IMR-90 (cell line): Measurements from ENCODE around the gene AHDC1. TPM values are rescaled to one million over a fixed set of nuclear protein-coding genes. Genes with fewer than 3 reads are reported as not detected.

ENCODE experiments used
- ATAC-seq: fragments of 200-7000 bp; cut with Tn5 transposase; 2 replicates; pipeline ENCODE4 v1.9.1; 2020; ENCODE audit warnings: low read depth, mild to moderate bottlenecking, moderate library complexity
- BruUV-seq: library from RNA; stranded (reverse); fragments of 400-500 nt; replicated peaks from 2 replicates; lab custom pipeline; 2021; lab: Mats Ljungman, UMichigan
- CTCF ChIA-PET: fragments of 300-600 bp; formaldehyde crosslinking; extraction: SDS; loops from one replicate; lab custom pipeline; 2021; ENCODE audit warnings: antibody characterized with exemption; lab: Yijun Ruan, JAX
- POLR2A ChIA-PET: fragments of 300-600 bp; sonication (Branson Sonifier 250); formaldehyde crosslinking; loops from one replicate; lab custom pipeline; 2022; ENCODE audit warnings: antibody characterized with exemption; ENCODE audit not compliant: unreplicated experiment; lab: Charles Lee
- DNase-seq: peaks from one replicate; pipeline ENCODE4 v3.0.0; 2013
- H2AFZ ChIP-seq: replicated peaks from 2 replicates; pipeline ENCODE3; 2013; ENCODE audit warnings: low read length, mild to moderate bottlenecking; ENCODE audit not compliant: poor library complexity
- H2AK5ac ChIP-seq: 2 replicates; pipeline ENCODE4 v1.6.1; 2013; ENCODE audit warnings: low read depth, low read length, inconsistent platforms
- H2AK9ac ChIP-seq: replicated peaks from 2 replicates; pipeline ENCODE3; 2013; ENCODE audit warnings: mild to moderate bottlenecking, low read depth, low read length, moderate library complexity; ENCODE audit not compliant: poor library complexity
- H2BK120ac ChIP-seq: 2 replicates; pipeline ENCODE4 v1.6.1; 2013; ENCODE audit warnings: low read depth, low read length, inconsistent platforms
- H2BK15ac ChIP-seq: 3 replicates; pipeline ENCODE4 v1.6.1; 2013; ENCODE audit warnings: low read depth, low read length, inconsistent platforms
- H2BK20ac ChIP-seq: 2 replicates; pipeline ENCODE4 v1.6.1; 2013; ENCODE audit warnings: low read depth, mild to moderate bottlenecking, inconsistent platforms, low read length, moderate library complexity
- H2BK5ac ChIP-seq: 2 replicates; pipeline ENCODE4 v1.6.1; 2013; ENCODE audit warnings: mild to moderate bottlenecking, low read depth, low read length, inconsistent platforms; ENCODE audit not compliant: poor library complexity, severe bottlenecking
- H3K14ac ChIP-seq: replicated peaks from 2 replicates; pipeline ENCODE4 v1.6.1; 2013; ENCODE audit warnings: low read depth, low read length, inconsistent platforms
- H3K18ac ChIP-seq: 2 replicates; pipeline ENCODE4 v1.6.1; 2013; ENCODE audit warnings: low read depth, low read length, control low read depth
- H3K23ac ChIP-seq: 2 replicates; pipeline ENCODE4 v1.6.1; 2013; ENCODE audit warnings: low read depth, low read length, inconsistent platforms
- H3K27ac ChIP-seq: 2 replicates; pipeline ENCODE4 v1.5.1; 2013; ENCODE audit warnings: mild to moderate bottlenecking, control low read depth, low read length; ENCODE audit not compliant: insufficient read depth
- H3K27me3 ChIP-seq: 2 replicates; pipeline ENCODE4 v1.6.1; 2013; ENCODE audit warnings: low read length; ENCODE audit not compliant: control insufficient read depth, insufficient read depth
- H3K36me3 ChIP-seq: 2 replicates; pipeline ENCODE4 v1.6.1; 2013; ENCODE audit warnings: low read length, mixed read lengths; ENCODE audit not compliant: control insufficient read depth, insufficient read depth
- H3K4ac ChIP-seq: 2 replicates; pipeline ENCODE4 v1.6.1; 2013; ENCODE audit warnings: low read depth, low read length, inconsistent platforms
- H3K4me1 ChIP-seq: 2 replicates; pipeline ENCODE4 v1.6.1; 2013; ENCODE audit warnings: low read length, mixed read lengths; ENCODE audit not compliant: control insufficient read depth, insufficient read depth
- H3K4me2 ChIP-seq: 2 replicates; pipeline ENCODE4 v1.6.1; 2013; ENCODE audit warnings: low read depth, mild to moderate bottlenecking, control low read depth, low read length, moderate library complexity
- H3K4me3 ChIP-seq: 2 replicates; pipeline ENCODE4 v1.5.1; 2013; ENCODE audit warnings: low read depth, mild to moderate bottlenecking, control low read depth, low read length, moderate library complexity; ENCODE audit not compliant: insufficient read depth
- H3K56ac ChIP-seq: 2 replicates; pipeline ENCODE4 v1.6.1; 2013; ENCODE audit warnings: low read length, inconsistent platforms; ENCODE audit not compliant: insufficient read depth; ENCODE audit errors: extremely low read depth
- H3K79me1 ChIP-seq, 2 experiments: 2 replicates each; pipeline ENCODE4 v1.6.1; 2013; ENCODE audit warnings: low read length in 2 of 2, inconsistent platforms in 1 of 2, low read depth in 1 of 2
- H3K9ac ChIP-seq: 2 replicates; pipeline ENCODE4 v1.6.1; 2013; ENCODE audit warnings: low read depth, low read length, control low read depth
- H3K9me1 ChIP-seq: 2 replicates; pipeline ENCODE4 v1.6.1; 2013; ENCODE audit warnings: low read length, inconsistent platforms; ENCODE audit not compliant: insufficient read depth
- H3K9me3 ChIP-seq: 2 replicates; pipeline ENCODE4 v1.6.1; 2013; ENCODE audit warnings: low read length; ENCODE audit not compliant: control insufficient read depth, insufficient read depth
- H4K20me1 ChIP-seq: 2 replicates; pipeline ENCODE4 v1.6.1; 2013; ENCODE audit warnings: low read length, inconsistent platforms; ENCODE audit not compliant: insufficient read depth
- H4K5ac ChIP-seq: 2 replicates; pipeline ENCODE4 v1.6.1; 2013; ENCODE audit warnings: mild to moderate bottlenecking, low read depth, low read length, control low read depth
- H4K8ac ChIP-seq, 2 experiments: 2 replicates each; pipeline ENCODE4 v1.6.1; 2013; ENCODE audit warnings: low read depth in 2 of 2, low read length in 2 of 2, control low read depth in 1 of 2, inconsistent platforms in 1 of 2
- H4K91ac ChIP-seq: 2 replicates; pipeline ENCODE4 v1.6.1; 2013; ENCODE audit warnings: low read depth, low read length, inconsistent platforms; ENCODE audit not compliant: insufficient read depth
- BHLHE40 ChIP-seq: fragments of 150-350 bp; IDR thresholded peaks from 2 replicates; pipeline ENCODE4 v1.6.1; 2016; ENCODE audit warnings: mild to moderate bottlenecking, low read depth, low read length
- CTCF ChIP-seq: conservative IDR thresholded peaks from 2 replicates; pipeline ENCODE4 v1.5.1; 2012; ENCODE audit warnings: mild to moderate bottlenecking, low read depth, low read length, improper control_type of control experiment
- RAD21 ChIP-seq: IDR thresholded peaks from 2 replicates; pipeline ENCODE4 v1.6.1; 2012; ENCODE audit warnings: low read length, improper control_type of control experiment
- WGBS, 2 experiments: methylation state at CpG; one replicate each; pipeline versions ENCODE4 v1.1.5 to v1.1.7; 2013; ENCODE audit warnings: missing lambda C conversion rate in 2 of 2; ENCODE audit not compliant: insufficient read length in 1 of 2; ENCODE audit errors: extremely low coverage in 2 of 2; 5-methylcytosine and 5-hydroxymethylcytosine counted together
- dilution Hi-C: fragments of 300-500 bp; cut with HindIII; formaldehyde crosslinking; loops from one replicate; pipeline ENCODE4 v1.14.3; 2018; ENCODE audit warnings: low sequenced_read_pairs; ENCODE audit not compliant: unreplicated experiment
- in situ Hi-C: fragments of 300-500 bp; cut with MboI; formaldehyde crosslinking; loops from 3 replicates; pipeline ENCODE4 v1.14.3; 2019; ENCODE audit warnings: low sequenced_read_pairs, inconsistent platforms, mixed read lengths
- intact Hi-C: fragments of 100-400 bp; cut with micrococcal nuclease; formaldehyde crosslinking; loops from 2 replicates; pipeline ENCODE4 v1.10.0; 2022
- polyA plus RNA-seq, 3 experiments: library from polyadenylated mRNA; depleted of rRNA; stranded (reverse); fragments of >200 nt; gene quantifications; 2 replicates each; pipeline ENCODE4 v1.2.3, GENCODE V29; 2012; ENCODE audit warnings: low replicate concordance in 1 of 3
- total RNA-seq: library from RNA; depleted of rRNA; stranded (reverse); fragments of >200 nt; gene quantifications from 2 replicates; pipeline ENCODE4 v1.2.3, GENCODE V29; 2012

Gene AHDC1
- total and polyA plus RNA-seq, 2 of the 4 experiments (the other 2 are of a cell fraction): 2.0 to 11.6 TPM

GRCh38 chr1:27522432-27523336 lies 81.3 kb downstream of the AHDC1 start:
- Histone ChIP-seq H3K56ac (no peak overlapping the region), H4K91ac (peak overlapping the region; percentile 4; the same call in 1 of the 2 replicates), H3K27ac (no peak overlapping the region), H2BK20ac (no peak overlapping the region), H3K79me1 (peaks cover 0 to 13% of the 10 kb centered on the region in 2 experiments; a peak in 2 of 4 replicates), H3K4me1 (peaks cover 30% of the 10 kb centered on the region), H3K4me3 (no peak overlapping the region), H3K27me3 (no peaks in the 10 kb centered on the region), H2AK9ac (peak overlapping the region; percentile 35), H4K20me1 (no peaks in the 10 kb centered on the region), H4K5ac (peak overlapping the region; percentile 35; the same call in 1 of the 2 replicates), H2BK15ac (no peak overlapping the region), H3K4ac (peak overlapping the region; percentile 66), H2BK120ac (0 out of 2 replicates have a peak overlapping the region, but pooled peaks have one; percentile 22), H2BK5ac (no peak overlapping the region), H3K4me2 (0 out of 2 replicates have a peak overlapping the region, but pooled peaks have one; percentile 4), H4K8ac (peak overlapping the region; percentile 59 to 72), H3K36me3 (no peaks in the 10 kb centered on the region), H2AFZ (peak overlapping the region; percentile 79), H3K9ac (0 out of 2 replicates have a peak overlapping the region, but pooled peaks have one; percentile 14), H3K18ac (peak overlapping the region; percentile 14; the same call in 1 of the 2 replicates), H3K9me3 (no peaks in the 10 kb centered on the region), H3K14ac (peak overlapping the region; percentile 61; the same call in 1 of the 2 replicates), H3K9me1 (peaks cover 18% of the 10 kb centered on the region), H3K23ac (no peak overlapping the region), H2AK5ac (peak overlapping the region; percentile 69)
- no peak for ATAC-seq
- no peak for DNase-seq
- intact Hi-C loops: no loop called here
- no peak for TF ChIP-seq BHLHE40
- peak; percentile 31; the same call in 1 of the 2 replicates for TF ChIP-seq RAD21
- peak; percentile 27 for TF ChIP-seq CTCF
- dilution Hi-C loops: no loop called here
- ChIA-PET POLR2A (no interaction called here), CTCF (interaction anchor here (1.3 kb wide), 2 partner anchors 35 to 84 kb away, joined by 3 read pairs; no protein-coding TSS in a partner anchor)
- BruUV-seq: no TSS peak
- 48% methylated on average over 15 of the region's 31 CpGs; no CpG with 5 or more reads in 1 of the 2 experiments for WGBS, 2 experiments
- in situ Hi-C loops: no loop called here
